ENCODE data around the gene TAF9B. TPM values are rescaled to one million over a fixed set of nuclear protein-coding genes. Genes with fewer than 3 reads are reported as not detected.
"Not testable (repeated sequence)": the region's sequence is repeated elsewhere in the genome, so short reads cannot be mapped to it uniquely, and the experiment has no call there.

TAF9B gene
- total and polyA plus RNA-seq, 5 donors from 2014 or later = 13.9 to 39.1 (median 36.6) TPM

- H3K4me3 Mint-ChIP-seq; H3K27ac ChIP-seq (ENCODE audit: insufficient read depth, low read length, poor library complexity, severe bottlenecking); DNase-seq; H3K27ac Mint-ChIP-seq; H3K4me1 Mint-ChIP-seq; H3K4me3 ChIP-seq (ENCODE audit: low read depth, low read length); H3K27me3 Mint-ChIP-seq; ATAC-seq (ENCODE audit: low read depth in 2 of 2); H3K27me3 ChIP-seq (ENCODE audit: control insufficient read depth, insufficient read depth, low read length); H3K9me3 ChIP-seq (ENCODE audit: control insufficient read depth in 2 of 2, low read length in 2 of 2); H3K4me1 ChIP-seq (ENCODE audit: control insufficient read depth, insufficient read depth, low read length, poor library complexity, severe bottlenecking); H3K9me3 Mint-ChIP-seq: not testable (repeated sequence)
- H3K36me3 Mint-ChIP-seq = peaks cover 22% of the 10 kb centered on the region
- H3K36me3 ChIP-seq (ENCODE audit: control insufficient read depth, insufficient read depth, low read length) = peaks cover 59% of the 10 kb centered on the region
Observed at GRCh38 chrX:78125781-78126180, 13.7 kb downstream of the TAF9B start.

GRCh38 chrX:78125148-78125547, 14.3 kb downstream of the TAF9B start:
- Histone ChIP-seq H3K36me3 (ENCODE audit: control insufficient read depth, insufficient read depth, low read length) (peaks cover 59% of the 10 kb centered on the region), H3K27ac (ENCODE audit: insufficient read depth, low read length, poor library complexity, severe bottlenecking) (no peak overlapping the region), H3K27me3 (ENCODE audit: control insufficient read depth, insufficient read depth, low read length) (no peaks in the 10 kb centered on the region), H3K4me3 (ENCODE audit: low read depth, low read length) (no peak overlapping the region), H3K9me3 (ENCODE audit: control insufficient read depth in 2 of 2, low read length in 2 of 2) (no peaks in the 10 kb centered on the region), H3K4me1 (ENCODE audit: control insufficient read depth, insufficient read depth, low read length, poor library complexity, severe bottlenecking) (no peaks in the 10 kb centered on the region)
- H3K27ac Mint-ChIP-seq = no peak overlapping the region
- H3K4me1 Mint-ChIP-seq = peaks cover 2 to 9% (median 6%) of the 10 kb centered on the region in 4 donors
- no peak for ATAC-seq (ENCODE audit: low read depth in 2 of 2)
- H3K9me3 Mint-ChIP-seq = no peaks in the 10 kb centered on the region
- no peaks in the 10 kb centered on the region for H3K27me3 Mint-ChIP-seq
- no peak overlapping the region for H3K4me3 Mint-ChIP-seq
- H3K36me3 Mint-ChIP-seq = peaks cover 22% of the 10 kb centered on the region
- no peak for DNase-seq

DNA sequence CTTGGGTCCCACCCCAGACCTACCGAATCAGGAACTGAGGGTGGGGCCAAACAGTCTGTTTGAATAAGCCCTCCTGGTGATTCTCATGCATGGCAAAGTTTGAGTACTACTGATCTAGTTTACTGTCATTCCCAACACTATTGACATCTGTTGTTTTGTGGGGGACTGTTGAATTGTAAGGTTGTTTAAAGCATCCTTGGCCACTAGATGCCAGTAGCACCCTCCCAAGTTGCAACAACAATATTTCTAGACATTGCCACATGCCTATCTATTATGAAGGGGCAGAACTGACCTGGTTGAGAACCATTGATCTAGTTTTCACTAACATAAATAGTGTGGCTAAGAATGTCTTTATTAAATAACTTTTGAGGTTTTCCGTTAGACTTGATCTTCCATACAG, 15.1 kb downstream of the TAF9B start:
- peak in 1 of 3 donors; percentile 19 for DNase-seq
- Mint-ChIP-seq H3K9me3 (no peaks in the 10 kb centered on the region), H3K36me3 (peaks cover 28% of the 10 kb centered on the region), H3K4me1 (peaks cover 2 to 14% (median 7%) of the 10 kb centered on the region in 4 donors), H3K27me3 (no peaks in the 10 kb centered on the region), H3K27ac (no peak overlapping the region), H3K4me3 (no peak overlapping the region)
- H3K4me3 ChIP-seq (ENCODE audit: low read depth, low read length) = no peak overlapping the region
- no peak for ATAC-seq (ENCODE audit: low read depth in 2 of 2)
- H3K27me3 ChIP-seq (ENCODE audit: control insufficient read depth, insufficient read depth, low read length) = no peaks in the 10 kb centered on the region
- H3K9me3 ChIP-seq (ENCODE audit: control insufficient read depth in 2 of 2, low read length in 2 of 2) = no peaks in the 10 kb centered on the region
- H3K4me1 ChIP-seq (ENCODE audit: control insufficient read depth, insufficient read depth, low read length, poor library complexity, severe bottlenecking) = no peaks in the 10 kb centered on the region
- H3K27ac ChIP-seq (ENCODE audit: insufficient read depth, low read length, poor library complexity, severe bottlenecking) = no peak overlapping the region
- H3K36me3 ChIP-seq (ENCODE audit: control insufficient read depth, insufficient read depth, low read length) = peaks cover 65% of the 10 kb centered on the region

DNA sequence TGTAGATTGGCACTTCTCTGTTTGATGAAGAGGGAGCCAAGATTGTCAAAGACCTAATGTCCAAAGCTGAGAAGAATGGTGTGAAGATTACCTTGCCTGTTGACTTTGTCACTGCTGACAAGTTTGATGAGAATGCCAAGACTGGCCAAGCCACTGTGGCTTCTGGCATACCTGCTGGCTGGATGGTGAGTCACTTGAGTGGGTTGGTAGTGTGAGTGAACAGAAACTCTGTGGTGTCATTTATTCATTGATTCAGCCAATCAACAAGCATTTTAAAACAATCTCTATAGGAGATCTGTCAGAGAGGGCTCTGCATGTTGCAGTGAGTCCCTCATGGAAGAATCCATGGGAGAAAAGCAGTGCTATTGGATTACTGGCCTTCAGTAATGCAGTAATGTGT, 16.3 kb downstream of the TAF9B start:
- H3K4me1 ChIP-seq (ENCODE audit: control insufficient read depth, insufficient read depth, low read length, poor library complexity, severe bottlenecking) = no peaks in the 10 kb centered on the region
- H3K27ac ChIP-seq (ENCODE audit: insufficient read depth, low read length, poor library complexity, severe bottlenecking) = no peak overlapping the region
- no peaks in the 10 kb centered on the region for H3K27me3 Mint-ChIP-seq
- peaks cover 2 to 19% (median 7%) of the 10 kb centered on the region in 4 donors for H3K4me1 Mint-ChIP-seq
- no peaks in the 10 kb centered on the region for H3K9me3 Mint-ChIP-seq
- H3K4me3 Mint-ChIP-seq = no peak overlapping the region
- H3K27me3 ChIP-seq (ENCODE audit: control insufficient read depth, insufficient read depth, low read length) = no peaks in the 10 kb centered on the region
- H3K36me3 Mint-ChIP-seq = peaks cover 32% of the 10 kb centered on the region
- no peak for ATAC-seq (ENCODE audit: low read depth in 2 of 2)
- peaks cover 74% of the 10 kb centered on the region for H3K36me3 ChIP-seq (ENCODE audit: control insufficient read depth, insufficient read depth, low read length)
- no peak for DNase-seq
- H3K9me3 ChIP-seq (ENCODE audit: control insufficient read depth in 2 of 2, low read length in 2 of 2) = no peaks in the 10 kb centered on the region
- peak overlapping the region in 2 of 3 donors; percentile 40 to 53 for H3K27ac Mint-ChIP-seq
- no peak overlapping the region for H3K4me3 ChIP-seq (ENCODE audit: low read depth, low read length)

DNA sequence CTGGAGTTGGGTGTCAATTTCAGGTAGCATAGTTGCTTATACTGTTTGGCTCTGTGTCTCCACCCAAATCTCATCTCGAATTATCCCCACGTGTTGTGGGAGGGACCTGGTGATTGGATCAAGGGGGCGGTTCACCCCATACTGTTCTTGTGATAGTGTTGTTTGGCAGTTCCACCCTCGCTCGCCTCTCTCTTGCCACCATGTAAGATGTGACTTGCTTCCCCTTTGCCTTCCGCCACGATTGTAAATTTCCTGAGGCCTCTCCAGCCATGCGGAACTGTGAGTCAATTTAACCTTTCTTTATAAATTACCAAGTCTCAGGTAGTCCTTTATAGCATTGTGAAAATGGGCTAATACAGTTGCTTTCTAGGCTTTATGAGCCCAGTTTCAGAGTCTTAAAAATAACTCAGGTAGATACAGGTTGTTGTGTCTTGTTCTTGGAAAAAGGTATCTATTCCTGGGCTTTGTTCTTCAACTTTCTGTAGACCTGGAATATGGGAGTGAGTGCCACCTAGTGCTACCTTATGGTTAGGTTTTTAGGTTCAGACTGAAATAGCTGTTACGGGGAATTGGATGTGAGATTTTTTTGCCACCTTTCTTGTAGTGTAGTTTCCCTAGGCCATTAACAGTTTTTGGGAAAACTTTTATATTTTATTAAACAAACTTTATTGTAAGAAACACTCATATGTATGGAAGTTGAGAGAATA, 19.8 kb downstream of the TAF9B start:
- no peak for ATAC-seq (ENCODE audit: low read depth in 2 of 2)

DNA sequence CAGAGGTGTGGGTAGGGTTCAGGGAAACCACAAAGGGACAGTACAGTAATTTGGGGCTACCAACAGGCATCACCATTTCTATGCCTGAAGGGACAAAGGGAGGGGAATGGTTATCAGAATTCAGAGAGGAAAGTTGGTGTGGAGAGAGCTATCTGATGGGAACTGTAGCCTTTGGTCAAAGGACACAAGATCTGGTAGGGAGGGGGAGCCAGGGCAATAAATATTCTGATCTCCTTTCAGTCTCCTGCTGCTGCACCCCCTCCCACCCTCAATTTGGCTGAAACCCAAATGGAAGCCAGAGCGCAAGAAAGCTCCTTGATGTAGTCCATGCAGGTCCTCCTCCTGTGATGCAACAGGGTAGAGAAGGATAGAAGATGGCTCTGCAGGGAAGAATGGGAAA, 20.8 kb downstream of the TAF9B start:
- peaks cover 40% of the 10 kb centered on the region for H3K36me3 Mint-ChIP-seq
- peak overlapping the region in 1 of 3 donors; percentile 89 for H3K27ac Mint-ChIP-seq
- no peak overlapping the region for H3K4me3 Mint-ChIP-seq

More for the DNA sequence above, 19.8 kb downstream of the TAF9B start:
- no peaks in the 10 kb centered on the region for H3K27me3 Mint-ChIP-seq
- H3K4me3 ChIP-seq (ENCODE audit: low read depth, low read length) = no peak overlapping the region
- H3K36me3 Mint-ChIP-seq = peaks cover 43% of the 10 kb centered on the region
- no peaks in the 10 kb centered on the region for H3K27me3 ChIP-seq (ENCODE audit: control insufficient read depth, insufficient read depth, low read length)
- H3K36me3 ChIP-seq (ENCODE audit: control insufficient read depth, insufficient read depth, low read length) = peaks cover 87% of the 10 kb centered on the region
- no peak overlapping the region for H3K4me3 Mint-ChIP-seq
- no peaks in the 10 kb centered on the region for H3K9me3 Mint-ChIP-seq
- peak overlapping the region in 2 of 3 donors; percentile 2 to 78 for H3K27ac Mint-ChIP-seq
- DNase-seq = no peak
- H3K4me1 ChIP-seq (ENCODE audit: control insufficient read depth, insufficient read depth, low read length, poor library complexity, severe bottlenecking) = peaks cover 8% of the 10 kb centered on the region
- peak overlapping the region; percentile 33 for H3K27ac ChIP-seq (ENCODE audit: insufficient read depth, low read length, poor library complexity, severe bottlenecking)
- peaks cover 4 to 43% (median 20%) of the 10 kb centered on the region in 4 donors for H3K4me1 Mint-ChIP-seq
- H3K9me3 ChIP-seq (ENCODE audit: control insufficient read depth in 2 of 2, low read length in 2 of 2) = no peaks in the 10 kb centered on the region

DNA sequence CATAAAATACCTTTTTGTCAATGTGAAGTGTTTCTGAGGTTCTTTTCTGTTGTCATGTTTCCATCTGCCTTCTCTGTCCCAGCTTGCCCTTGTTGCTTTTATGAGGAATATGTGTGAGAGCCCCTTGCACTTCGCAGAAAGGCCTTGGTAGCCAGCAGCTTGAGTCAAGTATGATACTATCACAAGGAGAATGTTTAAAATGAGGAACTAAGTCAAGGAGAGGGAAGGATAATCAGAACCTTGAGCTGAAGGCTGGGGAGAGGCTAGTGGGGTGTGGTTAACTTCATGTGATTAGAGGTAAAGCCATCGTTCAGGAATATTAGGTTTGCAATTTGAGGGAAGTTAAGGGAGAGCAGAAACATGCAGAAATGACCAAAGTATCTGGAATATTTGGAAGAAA, 22.7 kb downstream of the TAF9B start:
- Histone ChIP-seq H3K27me3 (ENCODE audit: control insufficient read depth, insufficient read depth, low read length) (no peaks in the 10 kb centered on the region), H3K36me3 (ENCODE audit: control insufficient read depth, insufficient read depth, low read length) (peaks cover 89% of the 10 kb centered on the region), H3K9me3 (ENCODE audit: control insufficient read depth in 2 of 2, low read length in 2 of 2) (no peaks in the 10 kb centered on the region), H3K4me3 (ENCODE audit: low read depth, low read length) (no peak overlapping the region), H3K4me1 (ENCODE audit: control insufficient read depth, insufficient read depth, low read length, poor library complexity, severe bottlenecking) (peaks cover 13% of the 10 kb centered on the region), H3K27ac (ENCODE audit: insufficient read depth, low read length, poor library complexity, severe bottlenecking) (peak overlapping the region; percentile 33)
- no peak for ATAC-seq (ENCODE audit: low read depth in 2 of 2)
- Mint-ChIP-seq H3K4me1 (peaks cover 0 to 58% (median 22%) of the 10 kb centered on the region in 4 donors), H3K9me3 (no peaks in the 10 kb centered on the region), H3K4me3 (no peak overlapping the region), H3K27ac (peak overlapping the region; percentile 6 to 43 (median 9)), H3K36me3 (peaks cover 36% of the 10 kb centered on the region), H3K27me3 (no peaks in the 10 kb centered on the region)
- DNase-seq = no peak

More for the DNA sequence above, 20.8 kb downstream of the TAF9B start:
- ATAC-seq (ENCODE audit: low read depth in 2 of 2) = no peak
- Histone ChIP-seq H3K36me3 (ENCODE audit: control insufficient read depth, insufficient read depth, low read length) (peaks cover 87% of the 10 kb centered on the region), H3K4me3 (ENCODE audit: low read depth, low read length) (no peak overlapping the region), H3K9me3 (ENCODE audit: control insufficient read depth in 2 of 2, low read length in 2 of 2) (no peaks in the 10 kb centered on the region), H3K27me3 (ENCODE audit: control insufficient read depth, insufficient read depth, low read length) (no peaks in the 10 kb centered on the region), H3K4me1 (ENCODE audit: control insufficient read depth, insufficient read depth, low read length, poor library complexity, severe bottlenecking) (peaks cover 8% of the 10 kb centered on the region), H3K27ac (ENCODE audit: insufficient read depth, low read length, poor library complexity, severe bottlenecking) (no peak overlapping the region)
- Mint-ChIP-seq H3K4me1 (peaks cover 0 to 48% (median 22%) of the 10 kb centered on the region in 4 donors), H3K9me3 (no peaks in the 10 kb centered on the region), H3K27me3 (no peaks in the 10 kb centered on the region)
- DNase-seq = no peak

GRCh38 chrX:78116365-78116764, 23.1 kb downstream of the TAF9B start:
- DNase-seq = no peak
- H3K9me3 Mint-ChIP-seq = no peaks in the 10 kb centered on the region
- no peak for ATAC-seq (ENCODE audit: low read depth in 2 of 2)
- no peaks in the 10 kb centered on the region for H3K27me3 Mint-ChIP-seq
- Histone ChIP-seq H3K4me3 (ENCODE audit: low read depth, low read length) (no peak overlapping the region), H3K27me3 (ENCODE audit: control insufficient read depth, insufficient read depth, low read length) (no peaks in the 10 kb centered on the region), H3K4me1 (ENCODE audit: control insufficient read depth, insufficient read depth, low read length, poor library complexity, severe bottlenecking) (peaks cover 13% of the 10 kb centered on the region), H3K27ac (ENCODE audit: insufficient read depth, low read length, poor library complexity, severe bottlenecking) (no peak overlapping the region), H3K9me3 (ENCODE audit: control insufficient read depth in 2 of 2, low read length in 2 of 2) (no peaks in the 10 kb centered on the region), H3K36me3 (ENCODE audit: control insufficient read depth, insufficient read depth, low read length) (peaks cover 89% of the 10 kb centered on the region)
- H3K4me3 Mint-ChIP-seq = peak overlapping the region in 2 of 4 donors; percentile 2 to 14
- peaks cover 4 to 60% (median 21%) of the 10 kb centered on the region in 4 donors for H3K4me1 Mint-ChIP-seq
- peaks cover 39% of the 10 kb centered on the region for H3K36me3 Mint-ChIP-seq
- peak overlapping the region; percentile 6 to 43 (median 9) for H3K27ac Mint-ChIP-seq
